Common myeloid progenitor, CD34-positive (primary cell): ENCODE measurements around the gene CDCA7L.
"Not testable (repeated sequence)": the region's sequence is repeated elsewhere in the genome, so short reads cannot be mapped to it uniquely, and the experiment has no call there.

Experiments used
- CTCF ChIA-PET: fragments of 350-600 bp; sonication (Branson Sonifier 250); formaldehyde crosslinking; loops from one replicate; lab custom pipeline; 2021; ENCODE audit warnings: antibody characterized with exemption; lab: Charles Lee
- POLR2A ChIA-PET: fragments of 350-600 bp; sonication (Branson Sonifier 250); formaldehyde crosslinking; loops from one replicate; lab custom pipeline; 2021; ENCODE audit warnings: antibody characterized with exemption; lab: Charles Lee
- DNase-seq, 3 donors: peaks; one replicate each; pipeline versions ENCODE4 v3.0.0 to v3.0.0-alpha.2; 2013
- H3K27ac ChIP-seq, 2 experiments: 1 replicate in 1 of 2; 2 replicates in 1 of 2; pipeline ENCODE4 v1.7.0; 2013; ENCODE audit warnings: inconsistent platforms in 2 of 2, low read length in 2 of 2, mild to moderate bottlenecking in 2 of 2, low read depth in 1 of 2, moderate library complexity in 1 of 2; ENCODE audit not compliant: severe bottlenecking in 2 of 2, insufficient read depth in 1 of 2, poor library complexity in 1 of 2
- H3K27me3 ChIP-seq, 5 experiments: replicated peaks in 2 of 5; 1 replicate in 3 of 5; 2 replicates in 2 of 5; pipeline versions ENCODE4 v1.6.1 to v1.7.0; 2013; ENCODE audit warnings: low read length in 4 of 5, mild to moderate bottlenecking in 2 of 5, moderate library complexity in 2 of 5, inconsistent platforms in 1 of 5; ENCODE audit not compliant: insufficient read depth in 5 of 5, control insufficient read depth in 4 of 5
- H3K36me3 ChIP-seq, 4 experiments: 1 replicate in 2 of 4; 2 replicates in 2 of 4; pipeline versions ENCODE4 v1.6.1 to v1.7.0; 2013; ENCODE audit warnings: low read length in 3 of 4, control low read depth in 1 of 4, mild to moderate bottlenecking in 1 of 4; ENCODE audit not compliant: control insufficient read depth in 4 of 4, insufficient read depth in 4 of 4
- H3K4me1 ChIP-seq, 4 experiments: 1 replicate in 3 of 4; 2 replicates in 1 of 4; pipeline versions ENCODE4 v1.6.1 to v1.7.1; 2013; ENCODE audit warnings: low read length in 3 of 4, mild to moderate bottlenecking in 3 of 4, control low read depth in 1 of 4, inconsistent platforms in 1 of 4, moderate library complexity in 1 of 4; ENCODE audit not compliant: control insufficient read depth in 4 of 4, insufficient read depth in 4 of 4; ENCODE audit errors: control extremely low read depth in 1 of 4
- H3K4me3 ChIP-seq, 7 experiments: 1 replicate in 4 of 7; 2 replicates in 3 of 7; pipeline versions ENCODE4 v1.5.1 to v1.7.0; 2013; ENCODE audit warnings: mild to moderate bottlenecking in 7 of 7, low read length in 6 of 7, moderate library complexity in 6 of 7, inconsistent platforms in 2 of 7, low read depth in 2 of 7, control low read depth in 1 of 7; ENCODE audit not compliant: insufficient read depth in 4 of 7, control insufficient read depth in 1 of 7; ENCODE audit errors: extremely low read depth in 1 of 7
- H3K9me3 ChIP-seq, 5 experiments: 1 replicate in 4 of 5; 2 replicates in 1 of 5; pipeline versions ENCODE4 v1.6.1 to v1.7.1; 2013; ENCODE audit warnings: low read length in 4 of 5, mild to moderate bottlenecking in 2 of 5, inconsistent platforms in 1 of 5, low read depth in 1 of 5, moderate library complexity in 1 of 5; ENCODE audit not compliant: control insufficient read depth in 4 of 5, insufficient read depth in 2 of 5; ENCODE audit errors: control extremely low read depth in 1 of 5
- WGBS: methylation state at CpG from one replicate; pipeline ENCODE4 v1.1.5; 2013; ENCODE audit not compliant: insufficient coverage; 5-methylcytosine and 5-hydroxymethylcytosine counted together

CDCA7L gene

DNA sequence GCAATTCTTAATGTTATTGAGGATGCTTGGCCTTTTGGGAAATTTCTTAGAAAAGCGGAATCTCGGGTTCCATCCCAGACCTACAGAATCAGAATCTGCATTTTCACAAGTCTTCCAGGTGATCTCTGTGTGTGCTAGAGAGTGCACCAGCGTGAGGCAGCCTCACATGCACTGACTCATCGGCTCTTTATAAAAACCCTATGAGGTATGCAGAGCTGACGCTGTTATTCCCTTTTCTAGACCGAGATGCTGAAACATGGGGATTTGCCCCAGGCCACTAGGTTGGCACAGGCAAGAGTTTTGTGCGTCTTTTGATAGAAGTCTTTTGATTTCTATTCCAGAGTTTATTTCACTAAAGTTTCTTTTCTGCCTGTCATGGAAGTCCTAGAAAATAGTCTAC is 61.2 kb downstream of the CDCA7L start:
- H3K27me3 ChIP-seq, result no peaks in the 10 kb centered on the region
- no peak overlapping the region for H3K4me3 ChIP-seq
- no peaks in the 10 kb centered on the region for H3K4me1 ChIP-seq
- DNase-seq, result no peak
- POLR2A ChIA-PET, result no interaction called here
- peaks cover 0 to 2% (median 0%) of the 10 kb centered on the region in 4 experiments for H3K36me3 ChIP-seq
- CTCF ChIA-PET, result no interaction called here
- 93% methylated on average over 4 of the region's 7 CpGs for WGBS
- H3K27ac ChIP-seq, result no peak overlapping the region
- H3K9me3 ChIP-seq, result no peaks in the 10 kb centered on the region

DNA sequence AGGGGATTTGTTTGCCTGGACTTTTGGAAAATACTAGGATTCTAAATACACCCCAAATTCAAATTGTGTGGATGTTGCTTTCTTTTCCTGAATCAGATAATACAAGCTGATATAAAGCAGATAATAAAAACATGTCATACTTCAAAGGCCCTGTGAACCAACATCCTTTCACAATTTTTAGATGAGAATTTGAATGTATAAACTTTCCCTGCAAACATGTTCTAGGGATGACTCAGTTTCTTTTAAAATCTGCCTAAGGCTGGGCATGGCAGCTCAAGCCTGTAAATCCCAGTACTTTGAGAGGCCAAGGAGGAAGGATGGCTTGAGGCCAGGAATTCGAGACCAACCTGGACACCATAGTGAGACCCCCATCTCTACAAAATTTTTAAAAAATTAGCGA is 62.2 kb downstream of the CDCA7L start:
- H3K27ac ChIP-seq, H3K36me3 ChIP-seq, POLR2A ChIA-PET, H3K4me3 ChIP-seq, DNase-seq, H3K4me1 ChIP-seq, H3K27me3 ChIP-seq, H3K9me3 ChIP-seq: not testable (repeated sequence)
- CTCF ChIA-PET, result interaction anchor here (1.3 kb wide), 1 partner anchor 31 kb away, joined by 3 read pairs; no protein-coding TSS in a partner anchor
- 100% methylated on average over 1 of the region's 2 CpGs for WGBS

DNA sequence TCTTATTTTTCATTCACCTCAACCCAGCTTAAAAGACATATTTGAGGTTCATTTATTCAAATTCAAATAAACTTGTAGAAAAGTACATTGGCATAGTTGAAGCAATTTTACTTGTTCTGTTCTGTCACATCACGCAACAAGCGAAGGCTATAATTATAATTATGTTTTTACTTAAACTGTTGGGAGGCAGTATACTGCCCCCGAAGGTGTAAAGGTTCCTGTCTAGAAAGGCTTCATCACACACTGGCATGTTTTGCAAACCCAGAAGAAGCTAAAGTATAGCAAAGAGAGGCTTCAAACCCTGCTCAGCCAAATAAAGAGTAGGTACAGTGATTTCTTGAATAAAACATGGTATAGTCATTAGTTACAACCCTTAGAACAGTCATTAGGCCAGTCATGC is 62.6 kb downstream of the CDCA7L start:
- DNase-seq, result no peak
- no peaks in the 10 kb centered on the region for H3K9me3 ChIP-seq
- no peak overlapping the region for H3K4me3 ChIP-seq
- peaks cover 0 to 2% (median 0%) of the 10 kb centered on the region in 4 experiments for H3K36me3 ChIP-seq
- no peak overlapping the region for H3K27ac ChIP-seq
- 100% methylated on average over 1 of the region's 3 CpGs for WGBS
- ChIA-PET POLR2A (no interaction called here), CTCF (interaction anchor here (1.3 kb wide), 1 partner anchor 32 kb away, joined by 3 read pairs; no protein-coding TSS in a partner anchor)
- no peaks in the 10 kb centered on the region for H3K4me1 ChIP-seq
- H3K27me3 ChIP-seq, result no peaks in the 10 kb centered on the region

DNA sequence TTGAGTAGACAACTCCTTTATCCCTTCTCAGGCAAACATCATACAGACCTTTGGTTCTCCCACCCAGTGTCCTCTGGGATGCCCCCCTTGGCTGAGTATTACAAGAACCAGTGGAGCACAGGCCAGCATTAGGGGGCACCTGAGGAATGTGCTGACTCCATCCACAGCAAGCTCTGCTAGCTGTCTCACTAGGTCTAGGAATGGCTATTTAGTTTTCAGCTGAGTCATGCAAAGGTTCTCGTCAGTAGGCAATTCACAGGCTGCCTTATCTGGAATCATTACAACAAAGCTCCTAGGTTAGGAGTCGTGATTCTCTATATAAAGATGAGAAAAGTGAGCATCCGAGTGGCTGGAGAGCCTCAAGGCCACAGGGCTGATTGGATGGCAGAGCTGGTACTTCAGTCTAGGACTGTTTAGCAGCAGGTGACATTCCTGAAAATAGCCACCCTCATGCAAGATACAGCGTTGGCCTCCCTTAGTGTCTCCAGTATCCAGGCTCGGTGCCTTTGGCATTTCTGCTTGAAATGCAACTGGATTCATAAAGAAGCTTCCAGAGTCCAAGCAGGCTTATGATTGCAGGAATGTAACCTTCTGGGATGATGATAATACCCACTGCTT is 75.8 kb downstream of the CDCA7L start:
- Histone ChIP-seq H3K27ac (no peak overlapping the region), H3K4me1 (peaks cover 3 to 15% (median 9%) of the 10 kb centered on the region in 4 experiments), H3K4me3 (no peak overlapping the region), H3K9me3 (no peaks in the 10 kb centered on the region), H3K27me3 (no peaks in the 10 kb centered on the region), H3K36me3 (no peaks in the 10 kb centered on the region)
- peak in 2 of 3 donors; percentile 21 to 38 for DNase-seq
- ChIA-PET POLR2A (no interaction called here), CTCF (interaction anchor here (2.0 kb wide), 1 partner anchor 56 kb away, joined by 4 read pairs; no protein-coding TSS in a partner anchor)
- WGBS, result 71% methylated on average over 4 of the region's 5 CpGs

DNA sequence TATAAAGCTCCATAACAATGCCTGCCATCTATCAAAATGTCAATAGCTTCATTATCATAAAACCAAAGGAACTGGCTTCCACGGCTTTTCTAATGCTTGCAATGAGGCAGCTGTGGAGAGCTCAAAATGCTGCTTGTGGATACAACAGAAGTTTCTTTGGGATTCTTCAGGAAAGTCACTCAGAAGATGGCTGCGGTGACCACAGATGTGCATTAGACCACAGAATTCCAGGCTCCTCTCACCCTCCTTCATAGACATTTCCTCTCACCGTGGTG is 77.2 kb downstream of the CDCA7L start:
- no peak overlapping the region for H3K27ac ChIP-seq
- H3K36me3 ChIP-seq, result no peaks in the 10 kb centered on the region
- peaks cover 3 to 15% (median 9%) of the 10 kb centered on the region in 4 experiments for H3K4me1 ChIP-seq
- H3K27me3 ChIP-seq, result no peaks in the 10 kb centered on the region
- no peak overlapping the region for H3K4me3 ChIP-seq
- H3K9me3 ChIP-seq, result no peaks in the 10 kb centered on the region
- CTCF ChIA-PET, result interaction anchor here (1.1 to 2.0 kb wide), 2 partner anchors 13 to 57 kb away, joined by 3 to 4 read pairs; no protein-coding TSS in a partner anchor
- DNase-seq, result no peak
- POLR2A ChIA-PET, result no interaction called here
- WGBS, result 56% methylated on average over 2 of the region's 3 CpGs

DNA sequence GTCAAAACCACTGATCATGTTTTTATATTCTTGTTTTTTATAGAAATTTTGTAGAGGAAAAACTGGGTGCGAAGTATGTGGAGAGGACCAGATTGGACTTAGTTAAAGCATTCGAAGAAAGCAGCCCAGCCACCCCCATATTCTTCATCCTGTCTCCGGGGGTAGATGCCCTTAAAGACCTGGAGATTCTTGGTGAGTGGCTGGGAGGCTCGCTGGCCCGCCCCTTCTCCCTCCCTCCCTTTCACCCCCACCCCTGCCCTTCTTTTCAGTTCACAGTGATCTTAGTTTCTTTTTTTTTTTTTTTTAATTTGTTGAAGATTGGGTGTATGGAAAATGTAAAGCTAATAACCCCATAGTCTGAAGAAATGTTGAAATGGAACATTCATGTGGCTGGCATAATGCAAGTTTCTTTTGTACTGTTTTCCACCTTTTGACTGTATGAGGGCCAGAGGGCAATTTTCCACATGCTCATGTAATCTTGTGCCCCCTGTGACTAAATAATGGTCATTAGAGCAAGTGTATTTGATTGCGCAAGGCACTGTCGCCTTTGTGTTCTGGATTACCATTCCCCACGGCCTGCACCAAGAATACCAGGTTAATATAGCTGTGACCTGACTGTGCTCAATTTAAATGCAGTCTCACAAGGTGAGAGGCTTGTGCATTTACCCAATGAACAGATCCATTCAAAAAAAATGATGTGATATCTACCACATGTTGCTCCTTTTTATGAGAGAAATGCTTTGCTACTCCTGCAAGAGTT is 77.7 kb downstream of the CDCA7L start:
- no peak overlapping the region for H3K27ac ChIP-seq

DNA sequence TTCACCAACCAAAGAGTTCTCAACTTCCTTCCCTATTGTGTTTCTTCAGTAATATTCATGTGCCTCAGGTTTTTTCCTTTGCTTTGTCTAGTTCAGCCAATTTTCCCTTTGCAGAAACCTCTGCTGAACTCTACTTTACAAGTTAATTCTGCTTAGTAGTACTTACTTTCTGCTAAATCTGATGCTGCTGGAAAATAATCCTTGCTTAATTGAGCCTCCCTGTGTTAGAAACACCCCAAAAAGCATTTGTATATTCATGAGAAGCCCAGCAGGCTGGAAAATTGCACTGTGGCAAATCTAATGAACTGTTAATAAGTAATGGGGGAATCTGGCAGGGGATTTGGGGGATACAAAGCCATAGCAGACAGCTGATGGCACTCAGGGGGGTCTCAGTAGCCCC is 78.5 kb downstream of the CDCA7L start:
- ChIA-PET POLR2A (no interaction called here), CTCF (no interaction called here)

More for the DNA sequence above, 77.7 kb downstream of the CDCA7L start:
- WGBS, result 80% methylated on average over 1 of the region's 8 CpGs
- ChIA-PET POLR2A (no interaction called here), CTCF (interaction anchor here (1.1 to 2.0 kb wide), 2 partner anchors 13 to 58 kb away, joined by 3 to 4 read pairs; no protein-coding TSS in a partner anchor)
- Histone ChIP-seq H3K4me3 (no peak overlapping the region), H3K27me3 (no peaks in the 10 kb centered on the region), H3K4me1 (peaks cover 3 to 15% (median 9%) of the 10 kb centered on the region in 4 experiments), H3K36me3 (no peaks in the 10 kb centered on the region), H3K9me3 (no peaks in the 10 kb centered on the region)
- no peak for DNase-seq

More for the DNA sequence above, 78.5 kb downstream of the CDCA7L start:
- Histone ChIP-seq H3K4me1 (peaks cover 3 to 15% (median 9%) of the 10 kb centered on the region in 4 experiments), H3K9me3 (no peaks in the 10 kb centered on the region), H3K27me3 (no peaks in the 10 kb centered on the region), H3K36me3 (no peaks in the 10 kb centered on the region), H3K4me3 (no peak overlapping the region), H3K27ac (no peak overlapping the region)
- no peak for DNase-seq
